ENCODE measurements around the gene ZC3H8. TPM values are rescaled to one million over a fixed set of nuclear protein-coding genes. Genes with fewer than 3 reads are reported as not detected.

The ZC3H8 gene
- total RNA-seq, 1 donor from 2014 or later = 15.7 TPM

GRCh38 chr2:112253261-112253815 lies 1.5 kb downstream of the ZC3H8 start:
- DNase-seq (ENCODE audit: extremely low spot score in 2 of 2) = no peak
- H3K9me3 ChIP-seq = no peaks in the 10 kb centered on the region
- H3K27me3 ChIP-seq = no peaks in the 10 kb centered on the region
- intact Hi-C loops (cut with DNase I) = loop anchor here (10.0 kb wide), 2 partner anchors 129 to 181 kb away; partner anchors contain the start of gene RGPD8
- TF ChIP-seq CTCF (IDR thresholded peaks at IDR 0.05) (no peak), POLR2AphosphoS5 (IDR thresholded peaks at IDR 0.05; ENCODE audit: insufficient read depth in 1 of 2, low read depth in 1 of 2) (no peak), POLR2A (IDR thresholded peaks at IDR 0.05) (no peak)
- H3K27ac ChIP-seq = no peak overlapping the region
- H3K4me3 ChIP-seq = no peak overlapping the region
- peaks cover 0 to 15% of the 10 kb centered on the region in 2 donors for H3K36me3 ChIP-seq
- H3K4me1 ChIP-seq = peaks cover 18% of the 10 kb centered on the region

- intact Hi-C loops (cut with DNase I) = loop anchor here (10.0 kb wide), 2 partner anchors 126 to 184 kb away; partner anchors contain the start of gene RGPD8
Measured at GRCh38 chr2:112251271-112251670, 3.6 kb downstream of the ZC3H8 start.

GRCh38 chr2:112244854-112245253 lies 10.0 kb downstream of the ZC3H8 start:
- no peaks in the 10 kb centered on the region for H3K9me3 ChIP-seq
- H3K4me3 ChIP-seq = no peak overlapping the region
- intact Hi-C loops (cut with DNase I) = no loop called here
- TF ChIP-seq CTCF (IDR thresholded peaks at IDR 0.05) = no peak
- TF ChIP-seq POLR2A (IDR thresholded peaks at IDR 0.05) = no peak
- no peak for TF ChIP-seq POLR2AphosphoS5 (IDR thresholded peaks at IDR 0.05; ENCODE audit: insufficient read depth in 1 of 2, low read depth in 1 of 2)
- peaks cover 0 to 28% of the 10 kb centered on the region in 2 donors for H3K36me3 ChIP-seq
- no peaks in the 10 kb centered on the region for H3K27me3 ChIP-seq
- no peaks in the 10 kb centered on the region for H3K4me1 ChIP-seq
- no peak overlapping the region for H3K27ac ChIP-seq
- DNase-seq (ENCODE audit: extremely low spot score in 2 of 2) = no peak

More at GRCh38 chr2:112251271-112251670, 3.6 kb downstream of the ZC3H8 start:
- no peak for DNase-seq (ENCODE audit: extremely low spot score in 2 of 2)
- H3K9me3 ChIP-seq = no peaks in the 10 kb centered on the region
- H3K4me1 ChIP-seq = peaks cover 18% of the 10 kb centered on the region
- no peak overlapping the region for H3K27ac ChIP-seq
- H3K27me3 ChIP-seq = no peaks in the 10 kb centered on the region
- no peak overlapping the region for H3K4me3 ChIP-seq
- H3K36me3 ChIP-seq = peaks cover 0 to 27% of the 10 kb centered on the region in 2 donors
- no peak for TF ChIP-seq POLR2A (IDR thresholded peaks at IDR 0.05)

- peaks cover 0 to 13% of the 10 kb centered on the region in 2 donors for H3K36me3 ChIP-seq
- H3K4me3 ChIP-seq = no peak overlapping the region
- TF ChIP-seq CTCF (IDR thresholded peaks at IDR 0.05) (no peak), POLR2AphosphoS5 (IDR thresholded peaks at IDR 0.05; ENCODE audit: insufficient read depth in 1 of 2, low read depth in 1 of 2) (no peak), POLR2A (IDR thresholded peaks at IDR 0.05) (no peak)
- DNase-seq (ENCODE audit: extremely low spot score in 2 of 2) = no peak
- H3K27me3 ChIP-seq = no peaks in the 10 kb centered on the region
- no peaks in the 10 kb centered on the region for H3K9me3 ChIP-seq
- no peaks in the 10 kb centered on the region for H3K4me1 ChIP-seq
- intact Hi-C loops (cut with DNase I) = no loop called here
- no peak overlapping the region for H3K27ac ChIP-seq
Measured at GRCh38 chr2:112243233-112243632, 11.6 kb downstream of the ZC3H8 start.

GRCh38 chr2:112242384-112242783 lies 12.5 kb downstream of the ZC3H8 start:
- peaks cover 0 to 7% of the 10 kb centered on the region in 2 donors for H3K36me3 ChIP-seq
- no peaks in the 10 kb centered on the region for H3K9me3 ChIP-seq
- no peak overlapping the region for H3K27ac ChIP-seq
- no peak overlapping the region for H3K4me3 ChIP-seq
- TF ChIP-seq CTCF (IDR thresholded peaks at IDR 0.05) (no peak), POLR2A (IDR thresholded peaks at IDR 0.05) (no peak), POLR2AphosphoS5 (IDR thresholded peaks at IDR 0.05; ENCODE audit: insufficient read depth in 1 of 2, low read depth in 1 of 2) (no peak)
- DNase-seq (ENCODE audit: extremely low spot score in 2 of 2) = no peak
- H3K4me1 ChIP-seq = no peaks in the 10 kb centered on the region
- H3K27me3 ChIP-seq = no peaks in the 10 kb centered on the region
- intact Hi-C loops (cut with DNase I) = no loop called here
